Left lung (tissue), 10 donors: Measurements from ENCODE around the gene ASB1. TPM values are rescaled to one million over a fixed set of nuclear protein-coding genes. Genes with fewer than 3 reads are reported as not detected.

Experiments used
- ATAC-seq: fragments of 200-7000 bp; cut with Tn5 transposase; one replicate; pipeline ENCODE4 v1.9.1; 2020; ENCODE audit warnings: moderate library complexity
- DNase-seq, 4 donors: peaks; one replicate each; pipeline ENCODE4 v3.0.0-alpha.2; 2013 to 2020
- H3K27ac ChIP-seq, 2 donors: fragments of 200-600 bp; sonication (generic) in 1 of 2; one replicate each; pipeline versions ENCODE4 v1.5.0 to v1.8.0; 2020 to 2021
- H3K27me3 ChIP-seq, 2 donors: fragments of 200-600 bp; sonication (generic) in 1 of 2; one replicate each; pipeline versions ENCODE4 v1.5.0 to v1.8.0; 2020 to 2021
- H3K36me3 ChIP-seq, 2 donors: fragments of 200-600 bp; sonication (generic) in 1 of 2; one replicate each; pipeline versions ENCODE4 v1.5.0 to v1.8.0; 2020 to 2021
- H3K4me1 ChIP-seq, 2 donors: fragments of 200-600 bp; one replicate each; pipeline ENCODE4 v1.8.0; 2021
- H3K4me3 ChIP-seq, 2 donors: fragments of 200-600 bp; sonication (generic) in 1 of 2; one replicate each; pipeline versions ENCODE4 v1.5.0 to v1.8.0; 2020 to 2021; ENCODE audit warnings: mild to moderate bottlenecking in 1 of 2
- H3K9me3 ChIP-seq, 2 donors: fragments of 200-600 bp; sonication (generic) in 1 of 2; one replicate each; pipeline versions ENCODE4 v1.5.0 to v1.8.0; 2020 to 2021
- intact Hi-C, 2 donors: fragments of 100-400 bp; cut with DNase I; formaldehyde crosslinking; loops; one replicate each; pipeline versions ENCODE4 v1.11.2 to v1.14.2; 2022
- polyA plus RNA-seq, 6 donors: library from polyadenylated mRNA; unstranded; fragments of 120-200 nt; gene quantifications; one replicate each; pipeline ENCODE4 v1.2.1, GENCODE V29; 2013; ENCODE audit not compliant: insufficient read length in 6 of 6
- total RNA-seq, 2 donors: library from RNA; stranded (reverse); fragmentation: NEBNext Ultra II Directional; extraction: Animal tissue kit (Norgen Biotek cat#: 25700); gene quantifications; one replicate each; pipeline ENCODE4 v1.2.1, GENCODE V29; 2021
- TF ChIP-seq, protein P1 (sequence below), 2 donors: fragments of 200-600 bp; sonication (generic) in 1 of 2; IDR thresholded peaks; one replicate each; pipeline versions ENCODE4 v1.5.0 to v1.8.0; 2021; ENCODE audit warnings: antibody characterized with exemption in 2 of 2
- donor health status: DM: no; HTN: yes; CAD: no.
- donor health status: DM: no; HTN: no; CAD: no.

Gene ASB1
- total and polyA plus RNA-seq, 8 donors = 16.6 to 33.4 (median 27.4) TPM

DNA sequence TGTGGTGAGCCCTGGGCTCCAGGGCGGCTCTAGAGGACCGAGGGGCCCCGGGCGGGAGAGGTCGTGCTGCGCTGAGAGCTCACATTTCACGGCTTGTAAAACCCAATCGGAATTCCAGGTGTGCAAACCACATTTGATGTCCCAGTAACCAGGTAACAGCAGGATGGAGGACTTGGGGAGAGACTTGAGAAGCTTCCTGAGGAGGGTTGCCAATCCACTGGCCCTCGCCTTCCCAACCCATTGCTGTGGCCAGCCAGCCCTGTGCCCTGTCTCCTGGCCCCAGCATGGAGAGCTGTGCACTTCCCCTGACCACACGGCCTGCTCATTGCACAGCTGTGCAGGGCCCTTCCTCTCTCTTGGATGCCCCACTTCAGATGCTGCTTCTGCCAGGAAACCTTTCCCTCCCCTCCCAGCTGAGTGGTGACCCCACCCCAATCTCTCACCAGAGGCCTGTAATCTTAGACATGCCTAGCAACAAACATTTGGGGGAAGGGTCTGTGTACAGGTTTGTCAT is 39.6 kb downstream of the ASB1 start:
- intact Hi-C loops = loop anchor here in 1 of 2 donors (5.0 kb wide), 1 partner anchor 99 kb away; no protein-coding TSS in a partner anchor
- TF ChIP-seq, protein P1, sequence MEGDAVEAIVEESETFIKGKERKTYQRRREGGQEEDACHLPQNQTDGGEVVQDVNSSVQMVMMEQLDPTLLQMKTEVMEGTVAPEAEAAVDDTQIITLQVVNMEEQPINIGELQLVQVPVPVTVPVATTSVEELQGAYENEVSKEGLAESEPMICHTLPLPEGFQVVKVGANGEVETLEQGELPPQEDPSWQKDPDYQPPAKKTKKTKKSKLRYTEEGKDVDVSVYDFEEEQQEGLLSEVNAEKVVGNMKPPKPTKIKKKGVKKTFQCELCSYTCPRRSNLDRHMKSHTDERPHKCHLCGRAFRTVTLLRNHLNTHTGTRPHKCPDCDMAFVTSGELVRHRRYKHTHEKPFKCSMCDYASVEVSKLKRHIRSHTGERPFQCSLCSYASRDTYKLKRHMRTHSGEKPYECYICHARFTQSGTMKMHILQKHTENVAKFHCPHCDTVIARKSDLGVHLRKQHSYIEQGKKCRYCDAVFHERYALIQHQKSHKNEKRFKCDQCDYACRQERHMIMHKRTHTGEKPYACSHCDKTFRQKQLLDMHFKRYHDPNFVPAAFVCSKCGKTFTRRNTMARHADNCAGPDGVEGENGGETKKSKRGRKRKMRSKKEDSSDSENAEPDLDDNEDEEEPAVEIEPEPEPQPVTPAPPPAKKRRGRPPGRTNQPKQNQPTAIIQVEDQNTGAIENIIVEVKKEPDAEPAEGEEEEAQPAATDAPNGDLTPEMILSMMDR (IDR thresholded peaks at IDR 0.05) = no peak
- peak in 1 of 4 donors; percentile 51 for DNase-seq

GRCh38 chr2:238467062-238467461 is 40.3 kb downstream of the ASB1 start:
- TF ChIP-seq, protein P1 (IDR thresholded peaks at IDR 0.05) = no peak
- H3K36me3 ChIP-seq = no peaks in the 10 kb centered on the region
- H3K27me3 ChIP-seq = no peaks in the 10 kb centered on the region
- ATAC-seq (no peak), DNase-seq (no peak)
- H3K27ac ChIP-seq = no peak overlapping the region
- peaks cover 0 to 10% of the 10 kb centered on the region in 2 donors for H3K9me3 ChIP-seq
- intact Hi-C loops = loop anchor here in 1 of 2 donors (5.0 kb wide), 1 partner anchor 100 kb away; no protein-coding TSS in a partner anchor
- H3K4me1 ChIP-seq = no peaks in the 10 kb centered on the region
- no peak overlapping the region for H3K4me3 ChIP-seq

More for the DNA sequence above, 39.6 kb downstream of the ASB1 start:
- H3K9me3 ChIP-seq = peaks cover 0 to 7% of the 10 kb centered on the region in 2 donors
- ATAC-seq = no peak
- H3K27ac ChIP-seq = no peak overlapping the region
- H3K4me3 ChIP-seq = no peak overlapping the region
- no peaks in the 10 kb centered on the region for H3K4me1 ChIP-seq
- H3K27me3 ChIP-seq = no peaks in the 10 kb centered on the region
- H3K36me3 ChIP-seq = no peaks in the 10 kb centered on the region

GRCh38 chr2:238467792-238468191 is 41.1 kb downstream of the ASB1 start:
- ATAC-seq = no peak
- Histone ChIP-seq H3K27me3 (no peaks in the 10 kb centered on the region), H3K27ac (no peak overlapping the region), H3K4me3 (no peak overlapping the region), H3K9me3 (peaks cover 0 to 16% of the 10 kb centered on the region in 2 donors), H3K36me3 (no peaks in the 10 kb centered on the region), H3K4me1 (no peaks in the 10 kb centered on the region)
- intact Hi-C loops = loop anchor here in 1 of 2 donors (5.0 kb wide), 1 partner anchor 100 kb away; no protein-coding TSS in a partner anchor
- DNase-seq = no peak
- TF ChIP-seq, protein P1 (IDR thresholded peaks at IDR 0.05) = no peak

- peaks cover 0 to 30% of the 10 kb centered on the region in 2 donors for H3K9me3 ChIP-seq
- H3K27me3 ChIP-seq = no peaks in the 10 kb centered on the region
- TF ChIP-seq, protein P1 (IDR thresholded peaks at IDR 0.05) = no peak
- no peak overlapping the region for H3K4me3 ChIP-seq
- no peak overlapping the region for H3K27ac ChIP-seq
- H3K4me1 ChIP-seq = no peaks in the 10 kb centered on the region
- H3K36me3 ChIP-seq = no peaks in the 10 kb centered on the region
- intact Hi-C loops = loop anchor here in 1 of 2 donors (5.0 kb wide), 1 partner anchor 102 kb away; no protein-coding TSS in a partner anchor
- DNase-seq = no peak
- ATAC-seq = no peak
Measured at GRCh38 chr2:238469155-238469554, 42.4 kb downstream of the ASB1 start.

DNA sequence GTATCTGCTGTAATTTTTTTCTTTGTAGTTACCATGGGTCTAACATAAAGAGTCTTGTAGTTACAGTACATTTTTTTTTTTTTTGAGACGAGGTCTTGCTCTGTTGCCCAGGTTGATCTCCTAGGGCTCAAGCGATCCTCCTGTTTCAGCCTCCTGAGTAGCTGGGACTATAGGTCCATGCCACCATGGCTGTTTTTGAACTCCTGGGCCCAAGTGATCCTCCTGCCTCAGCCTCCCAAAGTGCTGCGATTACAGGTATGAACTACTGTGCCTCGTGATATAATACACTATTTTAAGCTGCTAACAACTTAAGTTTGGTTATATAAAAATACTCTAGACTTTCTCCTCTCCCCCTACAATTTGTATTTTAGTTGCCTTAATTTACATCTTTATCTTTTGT is 46.3 kb downstream of the ASB1 start:
- H3K36me3 ChIP-seq = no peaks in the 10 kb centered on the region
- H3K4me3 ChIP-seq = no peak overlapping the region
- H3K9me3 ChIP-seq = peaks cover 0 to 43% of the 10 kb centered on the region in 2 donors
- no peaks in the 10 kb centered on the region for H3K4me1 ChIP-seq
- intact Hi-C loops = no loop called here
- no peak overlapping the region for H3K27ac ChIP-seq
- H3K27me3 ChIP-seq = no peaks in the 10 kb centered on the region
- TF ChIP-seq, protein P1 (IDR thresholded peaks at IDR 0.05) = no peak
- no peak for ATAC-seq
- no peak for DNase-seq
